D341Med (cell line): Measurements from ENCODE around the gene WWOX.

Source experiments
- DNase-seq: peaks from one replicate; pipeline ENCODE4 v3.0.0; 2012; ENCODE audit warnings: low spot score

WWOX gene

GRCh38 chr16:78530283-78530682 lies 430.8 kb downstream of the WWOX start:
- DNase-seq, result no peak

GRCh38 chr16:78535098-78535497 lies 435.6 kb downstream of the WWOX start:
- DNase-seq, result no peak

- DNase-seq, result no peak
These were observed 438.1 kb downstream of the WWOX start for GRCh38 chr16:78537511-78537910.

- DNase-seq, result no peak
These were observed 438.8 kb downstream of the WWOX start for GRCh38 chr16:78538292-78538691.

GRCh38 chr16:78538919-78539318 lies 439.5 kb downstream of the WWOX start:
- DNase-seq, result no peak

- DNase-seq, result no peak
These were observed 443.0 kb downstream of the WWOX start for GRCh38 chr16:78542419-78542818.

- peak; percentile 39 for DNase-seq
These were observed 443.6 kb downstream of the WWOX start for GRCh38 chr16:78543023-78543422.

- peak; percentile 40 for DNase-seq
These were observed 449.9 kb downstream of the WWOX start for GRCh38 chr16:78549366-78549765.

GRCh38 chr16:78551487-78552085 lies 452.1 kb downstream of the WWOX start:
- DNase-seq, result no peak

- no peak for DNase-seq
These were observed 452.7 kb downstream of the WWOX start for GRCh38 chr16:78552106-78552675.

- no peak for DNase-seq
These were observed 453.3 kb downstream of the WWOX start for GRCh38 chr16:78552716-78553115.

- DNase-seq, result no peak
These were observed 454.0 kb downstream of the WWOX start for GRCh38 chr16:78553268-78554039.

GRCh38 chr16:78556421-78556820 lies 457.0 kb downstream of the WWOX start:
- DNase-seq, result no peak

- no peak for DNase-seq
These were observed 461.5 kb downstream of the WWOX start for GRCh38 chr16:78560997-78561396.

- DNase-seq, result no peak
These were observed 462.7 kb downstream of the WWOX start for GRCh38 chr16:78562111-78562510.

GRCh38 chr16:78562650-78563049 lies 463.2 kb downstream of the WWOX start:
- DNase-seq, result no peak

- no peak for DNase-seq
These were observed 464.5 kb downstream of the WWOX start for GRCh38 chr16:78563905-78564304.

- no peak for DNase-seq
These were observed 467.1 kb downstream of the WWOX start for GRCh38 chr16:78566397-78567073.

- DNase-seq, result no peak
These were observed 471.1 kb downstream of the WWOX start for GRCh38 chr16:78570399-78571141.

GRCh38 chr16:78571434-78571833 lies 472.0 kb downstream of the WWOX start:
- no peak for DNase-seq

GRCh38 chr16:78571898-78572358 lies 472.5 kb downstream of the WWOX start:
- no peak for DNase-seq

GRCh38 chr16:78574571-78574970 lies 475.1 kb downstream of the WWOX start:
- DNase-seq, result no peak
